ENCODE results near the gene GRK6.

Gene GRK6

GRCh38 chr5:177491429-177491945 is 65.0 kb downstream of the GRK6 start:
- Histone ChIP-seq H3K36me3 (ENCODE audit: insufficient read depth, low read length) (peaks cover 68% of the 10 kb centered on the region), H3K27ac (ENCODE audit: low read depth, low read length) (peak overlapping the region; percentile 61), H3K27me3 (ENCODE audit: control insufficient read depth in 1 of 2, insufficient read depth in 2 of 2, low read length in 2 of 2) (no peaks in the 10 kb centered on the region), H3K9me3 (ENCODE audit: low read length) (no peaks in the 10 kb centered on the region), H3K4me1 (ENCODE audit: insufficient read depth, low read length) (peaks cover 72% of the 10 kb centered on the region), H3K9ac (ENCODE audit: low read length) (no peak overlapping the region), H3K4me3 (ENCODE audit: low read depth in 1 of 2, low read length in 2 of 2) (no peak overlapping the region)

DNA sequence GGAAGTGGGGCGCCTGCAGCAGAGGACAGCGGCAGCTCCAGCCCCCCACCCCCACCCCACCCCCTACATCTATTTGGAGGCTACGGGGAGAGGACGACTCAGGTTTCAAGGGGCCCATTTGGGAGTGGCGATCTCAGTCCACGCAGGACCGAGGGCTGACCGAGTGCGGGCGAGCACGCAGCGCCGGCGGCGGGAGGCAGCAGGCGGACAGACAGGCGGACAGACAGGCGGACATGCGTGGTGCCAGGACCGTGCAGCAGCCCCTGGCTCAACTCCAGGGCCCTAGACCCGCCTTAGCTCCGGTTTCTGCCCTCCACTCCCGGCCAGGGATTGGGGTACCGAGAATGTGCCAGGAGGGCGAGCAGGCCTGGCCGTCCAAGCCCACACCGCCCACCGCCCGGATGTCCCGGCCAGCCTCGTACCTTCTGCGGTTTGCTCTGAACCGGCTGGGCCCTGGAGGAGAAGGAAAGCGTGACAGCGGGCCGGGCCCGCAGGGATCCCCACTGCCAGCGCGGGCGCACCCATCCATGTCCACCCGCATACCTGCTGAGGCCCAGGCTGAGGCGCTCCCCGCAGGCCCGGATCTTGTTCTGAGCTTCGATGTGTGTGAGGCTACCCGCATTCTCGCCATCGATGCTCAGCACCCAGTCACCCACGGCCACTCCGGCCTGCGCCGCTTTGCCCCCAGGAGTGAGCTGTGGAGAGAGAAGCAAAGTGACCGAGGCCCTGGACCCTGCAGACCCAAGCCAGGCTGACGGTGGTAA is 65.7 kb downstream of the GRK6 start:
- H3K9ac ChIP-seq (ENCODE audit: low read length): peak overlapping the region; percentile 82
- H3K4me1 ChIP-seq (ENCODE audit: insufficient read depth, low read length): peaks cover 71% of the 10 kb centered on the region
- H3K4me3 ChIP-seq (ENCODE audit: low read depth in 1 of 2, low read length in 2 of 2): peak overlapping the region; percentile 2 to 61
- H3K27ac ChIP-seq (ENCODE audit: low read depth, low read length): peak overlapping the region; percentile 100
- no peaks in the 10 kb centered on the region for H3K9me3 ChIP-seq (ENCODE audit: low read length)
- no peaks in the 10 kb centered on the region for H3K27me3 ChIP-seq (ENCODE audit: control insufficient read depth in 1 of 2, insufficient read depth in 2 of 2, low read length in 2 of 2)
- peaks cover 63% of the 10 kb centered on the region for H3K36me3 ChIP-seq (ENCODE audit: insufficient read depth, low read length)

Data from muscle layer of colon (tissue), 2 donors.